ENCODE measurements around the gene EFCAB6.

DNA sequence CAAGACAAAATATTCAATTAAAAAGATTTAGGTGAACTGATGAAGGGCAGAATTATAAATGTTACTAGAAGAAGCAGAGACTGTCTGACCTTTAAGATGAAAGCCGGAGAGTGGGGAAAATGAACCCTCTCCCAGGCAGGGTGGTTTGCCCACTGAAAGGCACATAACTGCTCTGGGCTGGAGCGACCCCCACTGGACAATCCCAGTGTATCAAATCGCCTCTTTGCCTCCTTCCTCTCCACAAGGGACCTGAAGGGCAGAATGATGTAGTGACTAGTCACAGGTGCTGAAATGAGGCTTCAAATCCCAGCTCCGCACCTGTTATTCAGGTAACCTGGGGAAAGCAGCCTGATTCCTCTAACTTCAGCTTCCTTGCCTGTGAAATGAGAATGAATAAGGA is 69.0 kb downstream of the EFCAB6 start:
- TF ChIP-seq, protein P1, sequence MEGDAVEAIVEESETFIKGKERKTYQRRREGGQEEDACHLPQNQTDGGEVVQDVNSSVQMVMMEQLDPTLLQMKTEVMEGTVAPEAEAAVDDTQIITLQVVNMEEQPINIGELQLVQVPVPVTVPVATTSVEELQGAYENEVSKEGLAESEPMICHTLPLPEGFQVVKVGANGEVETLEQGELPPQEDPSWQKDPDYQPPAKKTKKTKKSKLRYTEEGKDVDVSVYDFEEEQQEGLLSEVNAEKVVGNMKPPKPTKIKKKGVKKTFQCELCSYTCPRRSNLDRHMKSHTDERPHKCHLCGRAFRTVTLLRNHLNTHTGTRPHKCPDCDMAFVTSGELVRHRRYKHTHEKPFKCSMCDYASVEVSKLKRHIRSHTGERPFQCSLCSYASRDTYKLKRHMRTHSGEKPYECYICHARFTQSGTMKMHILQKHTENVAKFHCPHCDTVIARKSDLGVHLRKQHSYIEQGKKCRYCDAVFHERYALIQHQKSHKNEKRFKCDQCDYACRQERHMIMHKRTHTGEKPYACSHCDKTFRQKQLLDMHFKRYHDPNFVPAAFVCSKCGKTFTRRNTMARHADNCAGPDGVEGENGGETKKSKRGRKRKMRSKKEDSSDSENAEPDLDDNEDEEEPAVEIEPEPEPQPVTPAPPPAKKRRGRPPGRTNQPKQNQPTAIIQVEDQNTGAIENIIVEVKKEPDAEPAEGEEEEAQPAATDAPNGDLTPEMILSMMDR (IDR thresholded peaks at IDR 0.05): no peak
- TF ChIP-seq POLR2A (IDR thresholded peaks at IDR 0.05): no peak
- no peak for TF ChIP-seq EP300 (IDR thresholded peaks at IDR 0.05)
- no peak for TF ChIP-seq POLR2AphosphoS5 (IDR thresholded peaks at IDR 0.05)
